ENCODE data around the gene ATP2B1.

- no peak for TF ChIP-seq POLR2AphosphoS5 (IDR thresholded peaks at IDR 0.05; ENCODE audit: low read depth, low read length)
- TF ChIP-seq TAF1 (IDR thresholded peaks at IDR 0.05; ENCODE audit: borderline replicate concordance, insufficient read depth, low read length), result no peak
- no peak for TF ChIP-seq SIN3A (IDR thresholded peaks at IDR 0.05; ENCODE audit: borderline replicate concordance, insufficient read depth, low read length)
These were observed 60.3 kb downstream of the ATP2B1 start for GRCh38 chr12:89648211-89648930.
